CD14-positive monocyte (primary cell): ENCODE data around the gene HOXA2. TPM values are rescaled to one million over a fixed set of nuclear protein-coding genes. Genes with fewer than 3 reads are reported as not detected.

Experiments
- DNase-seq, 3 donors: peaks; one replicate each; pipeline ENCODE4 v3.0.0-alpha.2; 2011 to 2022
- H2AFZ ChIP-seq: 2 replicates; pipeline ENCODE4 v1.6.0; 2012; ENCODE audit warnings: mild to moderate bottlenecking, low read depth, low read length, inconsistent platforms; ENCODE audit not compliant: insufficient read depth, poor library complexity, severe bottlenecking
- H3K27ac ChIP-seq, 2 donors: 1 replicate in 1 of 2; 2 replicates in 1 of 2; pipeline ENCODE4 v1.5.1; 2012 to 2013; ENCODE audit warnings: low read length in 2 of 2, control low read depth in 1 of 2, inconsistent platforms in 1 of 2, low read depth in 1 of 2, mild to moderate bottlenecking in 1 of 2
- H3K27me3 ChIP-seq, 2 donors: one replicate each; pipeline versions ENCODE4 v1.6.0 to v1.6.1; 2011 to 2013; ENCODE audit warnings: low read length in 2 of 2; ENCODE audit not compliant: control insufficient read depth in 2 of 2, insufficient read depth in 2 of 2
- H3K36me3 ChIP-seq, 2 donors: replicated peaks in 1 of 2; 1 replicate in 1 of 2; 2 replicates in 1 of 2; pipeline versions ENCODE4 v1.5.1 to v1.6.1; 2012 to 2013; ENCODE audit warnings: low read length in 2 of 2, control low read depth in 1 of 2, inconsistent platforms in 1 of 2, mild to moderate bottlenecking in 1 of 2; ENCODE audit not compliant: insufficient read depth in 2 of 2, control insufficient read depth in 1 of 2
- H3K4me1 ChIP-seq, 2 donors: 1 replicate in 1 of 2; 2 replicates in 1 of 2; pipeline versions ENCODE4 v1.5.1 to v1.6.1; 2012 to 2013; ENCODE audit warnings: low read length in 2 of 2, control low read depth in 1 of 2, inconsistent platforms in 1 of 2, mild to moderate bottlenecking in 1 of 2, moderate library complexity in 1 of 2; ENCODE audit not compliant: insufficient read depth in 2 of 2, control insufficient read depth in 1 of 2
- H3K4me2 ChIP-seq: replicated peaks from 2 replicates; pipeline ENCODE3; 2012; ENCODE audit warnings: low read length, moderate library complexity, mild to moderate bottlenecking; ENCODE audit not compliant: poor library complexity, severe bottlenecking; ENCODE audit errors: extremely low read depth
- H3K4me3 ChIP-seq, 3 experiments: fragments of 200-600 bp in 1 of 3; sonication (generic) in 1 of 3; replicated peaks in 1 of 3; 1 replicate in 2 of 3; 2 replicates in 1 of 3; pipeline ENCODE4 v1.5.1; 2011 to 2013; ENCODE audit warnings: low read length in 3 of 3, mild to moderate bottlenecking in 3 of 3, control low read depth in 2 of 3, low read depth in 2 of 3, inconsistent platforms in 1 of 3, moderate library complexity in 1 of 3
- H3K79me2 ChIP-seq: 2 replicates; pipeline ENCODE4 v1.6.0; 2012; ENCODE audit warnings: mild to moderate bottlenecking, control low read depth, inconsistent platforms, low read length, moderate library complexity; ENCODE audit not compliant: insufficient read depth
- H3K9ac ChIP-seq: 2 replicates; pipeline ENCODE4 v1.6.0; 2017; ENCODE audit warnings: low read length, mild to moderate bottlenecking; ENCODE audit not compliant: insufficient read depth, poor library complexity, severe bottlenecking
- H3K9me3 ChIP-seq, 2 donors: replicated peaks in 1 of 2; 1 replicate in 1 of 2; 2 replicates in 1 of 2; pipeline versions ENCODE4 v1.5.1 to v1.6.1; 2012 to 2013; ENCODE audit warnings: low read length in 2 of 2, control low read depth in 1 of 2; ENCODE audit not compliant: control insufficient read depth in 1 of 2, insufficient read depth in 1 of 2
- H4K20me1 ChIP-seq: 2 replicates; pipeline ENCODE4 v1.6.0; 2012; ENCODE audit warnings: mild to moderate bottlenecking, low read length, control low read depth, moderate library complexity; ENCODE audit not compliant: insufficient read depth
- H3K27ac Mint-ChIP-seq, 7 donors: one replicate each; pipeline ENCODE4 v1.8.0; 2020; ENCODE audit warnings: mild to moderate bottlenecking in 7 of 7, mixed read lengths in 7 of 7, moderate library complexity in 6 of 7, inconsistent platforms in 2 of 7
- H3K27me3 Mint-ChIP-seq, 3 donors: one replicate each; pipeline ENCODE4 v1.8.0; 2021 to 2022; ENCODE audit warnings: low read depth in 3 of 3, mild to moderate bottlenecking in 3 of 3, mixed read lengths in 3 of 3, moderate library complexity in 3 of 3, inconsistent platforms in 1 of 3
- H3K36me3 Mint-ChIP-seq, 2 donors: one replicate each; pipeline ENCODE4 v1.8.0; 2020; ENCODE audit warnings: mixed read lengths in 2 of 2, inconsistent platforms in 1 of 2, mild to moderate bottlenecking in 1 of 2
- H3K4me1 Mint-ChIP-seq: one replicate; pipeline ENCODE4 v1.8.0; 2020; ENCODE audit warnings: mild to moderate bottlenecking, mixed read lengths
- H3K4me3 Mint-ChIP-seq, 2 donors: one replicate each; pipeline ENCODE4 v1.8.0; 2020; ENCODE audit warnings: mild to moderate bottlenecking in 2 of 2, mixed read lengths in 2 of 2, moderate library complexity in 1 of 2
- H3K9me3 Mint-ChIP-seq, 7 donors: one replicate each; pipeline ENCODE4 v1.8.0; 2020 to 2022; ENCODE audit warnings: mixed read lengths in 7 of 7, mild to moderate bottlenecking in 6 of 7, moderate library complexity in 6 of 7, inconsistent platforms in 2 of 7
- CTCF ChIP-seq: fragments of 200-600 bp; IDR thresholded peaks from one replicate; pipeline ENCODE4 v1.8.0; 2022; ENCODE audit warnings: antibody characterized with exemption, mild to moderate bottlenecking
- WGBS: methylation state at CpG from one replicate; pipeline ENCODE4 v1.1.5; 2013; ENCODE audit warnings: missing lambda C conversion rate; ENCODE audit not compliant: insufficient coverage; 5-methylcytosine and 5-hydroxymethylcytosine counted together
- intact Hi-C, 2 donors: fragments of 100-400 bp; cut with micrococcal nuclease; formaldehyde crosslinking; loops; one replicate each; pipeline versions ENCODE4 v1.15.0 to v1.15.1; 2023
- polyA plus RNA-seq, 3 donors: library from polyadenylated mRNA; depleted of rRNA in 1 of 3; unstranded in 2 of 3; stranded (reverse) in 1 of 3; fragments of 300-500 nt in 2 of 3; fragments of >200 nt in 1 of 3; fragmentation: Illumina TruSeq in 2 of 3; gene quantifications; 1 replicate in 2 of 3; 2 replicates in 1 of 3; pipeline ENCODE4 v1.2.3, GENCODE V29; 2012 to 2021

The HOXA2 gene
- polyA plus RNA-seq, 3 donors = not detected

GRCh38 chr7:27091941-27092818 lies 10.3 kb downstream of the HOXA2 start:
- peaks cover 79 to 83% of the 10 kb centered on the region in 2 donors for H3K27me3 ChIP-seq

More at GRCh38 chr7:27091941-27092818, 10.3 kb downstream of the HOXA2 start:
- intact Hi-C loops = loop anchor here (10.0 kb wide), 1 partner anchor 57 kb away; no protein-coding TSS in a partner anchor
- Histone ChIP-seq H3K79me2 (peaks cover 12% of the 10 kb centered on the region), H3K4me1 (peaks cover 25 to 33% of the 10 kb centered on the region in 2 donors), H3K9ac (no peak overlapping the region), H4K20me1 (peaks cover 2% of the 10 kb centered on the region), H3K27ac (no peak overlapping the region), H3K9me3 (peaks cover 4 to 25% of the 10 kb centered on the region in 2 donors), H2AFZ (no peak overlapping the region), H3K36me3 (no peaks in the 10 kb centered on the region), H3K4me2 (no peak overlapping the region), H3K4me3 (no peak overlapping the region)
- Mint-ChIP-seq H3K9me3 (peaks cover 0 to 37% (median 22%) of the 10 kb centered on the region in 7 donors), H3K27me3 (peaks cover 80 to 88% (median 83%) of the 10 kb centered on the region in 3 donors), H3K4me3 (peak overlapping the region in 1 of 2 donors; percentile 95), H3K27ac (no peak overlapping the region), H3K4me1 (peaks cover 39% of the 10 kb centered on the region), H3K36me3 (peaks cover 10 to 32% of the 10 kb centered on the region in 2 donors)
- TF ChIP-seq CTCF = no peak
- 0% methylated on average over 2 of the region's 9 CpGs for WGBS
- DNase-seq = no peak
